Natural killer cell (primary cell): ENCODE results near the gene TMEM69. TPM values are rescaled to one million over a fixed set of nuclear protein-coding genes. Genes with fewer than 3 reads are reported as not detected.
A peak's percentile ranks its signal among the peaks of the same experiment; 100 is the strongest.

Experiments used
- ATAC-seq, 3 donors: fragments of 150-1000 bp in 2 of 3; fragments of 200-7000 bp in 1 of 3; cut with Tn5 transposase; 1 replicate in 1 of 3; 2 replicates in 2 of 3; pipeline ENCODE4 v1.10.0; 2021; ENCODE audit warnings: mild to moderate bottlenecking in 2 of 3, moderate library complexity in 2 of 3
- DNase-seq, 2 donors: peaks; one replicate each; pipeline versions ENCODE4 v3.0.0 to v3.0.0-alpha.2; 2013 to 2021; ENCODE audit warnings: mixed read lengths in 1 of 2
- H3K27ac ChIP-seq: one replicate; pipeline ENCODE4 v1.5.1; 2013; ENCODE audit warnings: mild to moderate bottlenecking, low read length
- H3K27me3 ChIP-seq: one replicate; pipeline ENCODE4 v1.6.1; 2013; ENCODE audit warnings: low read length; ENCODE audit not compliant: control insufficient read depth, insufficient read depth
- H3K36me3 ChIP-seq: one replicate; pipeline ENCODE4 v1.6.1; 2013; ENCODE audit warnings: low read length; ENCODE audit not compliant: control insufficient read depth, insufficient read depth
- H3K4me1 ChIP-seq: one replicate; pipeline ENCODE4 v1.6.1; 2013; ENCODE audit warnings: low read length; ENCODE audit not compliant: control insufficient read depth, insufficient read depth
- H3K4me3 ChIP-seq: one replicate; pipeline ENCODE4 v1.5.1; 2013; ENCODE audit warnings: low read length
- H3K9me3 ChIP-seq: one replicate; pipeline ENCODE4 v1.6.1; 2013; ENCODE audit warnings: low read length; ENCODE audit not compliant: control insufficient read depth, insufficient read depth
- H3K27ac Mint-ChIP-seq, 2 donors: one replicate each; pipeline ENCODE4 v1.8.0; 2022; ENCODE audit warnings: mild to moderate bottlenecking in 2 of 2, mixed read lengths in 2 of 2, moderate library complexity in 1 of 2
- H3K27me3 Mint-ChIP-seq, 2 donors: one replicate each; pipeline ENCODE4 v1.8.0; 2022; ENCODE audit warnings: low read depth in 2 of 2, mixed read lengths in 2 of 2
- H3K36me3 Mint-ChIP-seq: one replicate; pipeline ENCODE4 v1.8.0; 2022; ENCODE audit warnings: mixed read lengths
- H3K4me1 Mint-ChIP-seq, 2 donors: one replicate each; pipeline ENCODE4 v1.8.0; 2022; ENCODE audit warnings: mixed read lengths in 2 of 2
- H3K4me3 Mint-ChIP-seq: one replicate; pipeline ENCODE4 v1.8.0; 2022; ENCODE audit warnings: mild to moderate bottlenecking, moderate library complexity, mixed read lengths
- H3K9me3 Mint-ChIP-seq, 2 donors: one replicate each; pipeline ENCODE4 v1.8.0; 2022; ENCODE audit warnings: mixed read lengths in 2 of 2
- WGBS: methylation state at CpG from one replicate; pipeline ENCODE4 v1.1.7; 2013; ENCODE audit warnings: missing lambda C conversion rate; ENCODE audit not compliant: insufficient coverage; 5-methylcytosine and 5-hydroxymethylcytosine counted together
- intact Hi-C: fragments of 100-400 bp; cut with micrococcal nuclease; formaldehyde crosslinking; loops from one replicate; pipeline ENCODE4 v1.14.2; 2022
- total RNA-seq, 4 donors: library from RNA; stranded (reverse); fragments of 120-200 nt in 1 of 4; gene quantifications; one replicate each; pipeline versions ENCODE4 v1.2.3 to v1.2.4, GENCODE V29; 2013 to 2022
- TF ChIP-seq, protein P1 (sequence below): fragments of 200-600 bp; IDR thresholded peaks from one replicate; pipeline ENCODE4 v1.8.0; 2022; ENCODE audit warnings: antibody characterized with exemption

The TMEM69 gene
- total RNA-seq, 3 donors from 2014 or later (not counting 1 experiment from before 2014, with no cell fraction given), result 8.8 to 14.2 (median 9.3) TPM

GRCh38 chr1:45659222-45659621 is 28.8 kb upstream of the TMEM69 start:
- WGBS, result 100% methylated on average over 2 of the region's 2 CpGs
- Histone ChIP-seq H3K4me3 (no peak overlapping the region), H3K9me3 (no peaks in the 10 kb centered on the region), H3K27me3 (no peaks in the 10 kb centered on the region), H3K27ac (no peak overlapping the region), H3K36me3 (peaks cover 65% of the 10 kb centered on the region), H3K4me1 (no peaks in the 10 kb centered on the region)
- TF ChIP-seq, protein P1, sequence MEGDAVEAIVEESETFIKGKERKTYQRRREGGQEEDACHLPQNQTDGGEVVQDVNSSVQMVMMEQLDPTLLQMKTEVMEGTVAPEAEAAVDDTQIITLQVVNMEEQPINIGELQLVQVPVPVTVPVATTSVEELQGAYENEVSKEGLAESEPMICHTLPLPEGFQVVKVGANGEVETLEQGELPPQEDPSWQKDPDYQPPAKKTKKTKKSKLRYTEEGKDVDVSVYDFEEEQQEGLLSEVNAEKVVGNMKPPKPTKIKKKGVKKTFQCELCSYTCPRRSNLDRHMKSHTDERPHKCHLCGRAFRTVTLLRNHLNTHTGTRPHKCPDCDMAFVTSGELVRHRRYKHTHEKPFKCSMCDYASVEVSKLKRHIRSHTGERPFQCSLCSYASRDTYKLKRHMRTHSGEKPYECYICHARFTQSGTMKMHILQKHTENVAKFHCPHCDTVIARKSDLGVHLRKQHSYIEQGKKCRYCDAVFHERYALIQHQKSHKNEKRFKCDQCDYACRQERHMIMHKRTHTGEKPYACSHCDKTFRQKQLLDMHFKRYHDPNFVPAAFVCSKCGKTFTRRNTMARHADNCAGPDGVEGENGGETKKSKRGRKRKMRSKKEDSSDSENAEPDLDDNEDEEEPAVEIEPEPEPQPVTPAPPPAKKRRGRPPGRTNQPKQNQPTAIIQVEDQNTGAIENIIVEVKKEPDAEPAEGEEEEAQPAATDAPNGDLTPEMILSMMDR, result no peak
- DNase-seq (no peak), ATAC-seq (no peak)
- H3K36me3 Mint-ChIP-seq, result no peaks in the 10 kb centered on the region
- H3K9me3 Mint-ChIP-seq, result no peaks in the 10 kb centered on the region
- intact Hi-C loops, result no loop called here
- no peaks in the 10 kb centered on the region for H3K27me3 Mint-ChIP-seq
- H3K4me3 Mint-ChIP-seq, result no peak overlapping the region
- no peak overlapping the region for H3K27ac Mint-ChIP-seq
- peaks cover 15 to 23% of the 10 kb centered on the region in 2 donors for H3K4me1 Mint-ChIP-seq

- Mint-ChIP-seq H3K4me3 (no peak overlapping the region), H3K4me1 (peaks cover 21 to 28% of the 10 kb centered on the region in 2 donors), H3K36me3 (no peaks in the 10 kb centered on the region), H3K27ac (no peak overlapping the region), H3K27me3 (no peaks in the 10 kb centered on the region), H3K9me3 (no peaks in the 10 kb centered on the region)
- ATAC-seq, result no peak
- Histone ChIP-seq H3K27ac (no peak overlapping the region), H3K4me3 (no peak overlapping the region), H3K4me1 (no peaks in the 10 kb centered on the region), H3K27me3 (no peaks in the 10 kb centered on the region), H3K9me3 (no peaks in the 10 kb centered on the region), H3K36me3 (peaks cover 54% of the 10 kb centered on the region)
- intact Hi-C loops, result no loop called here
- no peak for DNase-seq
- 100% methylated on average over 1 of the region's 2 CpGs for WGBS
- TF ChIP-seq, protein P1, result no peak
Measured at GRCh38 chr1:45660336-45660735, 27.6 kb upstream of the TMEM69 start.

- Mint-ChIP-seq H3K4me1 (peaks cover 58 to 70% of the 10 kb centered on the region in 2 donors), H3K27me3 (no peaks in the 10 kb centered on the region), H3K4me3 (no peak overlapping the region), H3K27ac (peak overlapping the region in 1 of 2 donors; percentile 17), H3K9me3 (no peaks in the 10 kb centered on the region), H3K36me3 (no peaks in the 10 kb centered on the region)
- Histone ChIP-seq H3K27me3 (no peaks in the 10 kb centered on the region), H3K36me3 (peaks cover 3% of the 10 kb centered on the region), H3K4me3 (no peak overlapping the region), H3K9me3 (no peaks in the 10 kb centered on the region), H3K27ac (no peak overlapping the region), H3K4me1 (peaks cover 4% of the 10 kb centered on the region)
- WGBS, result 92% methylated on average over 1 of the region's 2 CpGs
- TF ChIP-seq, protein P1, result no peak
- DNase-seq (no peak), ATAC-seq (no peak)
- intact Hi-C loops, result no loop called here
Measured at GRCh38 chr1:45666836-45667235, 21.1 kb upstream of the TMEM69 start.

GRCh38 chr1:45667321-45668111 is 20.5 kb upstream of the TMEM69 start:
- H3K27ac ChIP-seq, result no peak overlapping the region
- Mint-ChIP-seq H3K36me3 (no peaks in the 10 kb centered on the region), H3K4me3 (no peak overlapping the region), H3K4me1 (peaks cover 55 to 67% of the 10 kb centered on the region in 2 donors), H3K27ac (peak overlapping the region; percentile 9 to 17), H3K9me3 (no peaks in the 10 kb centered on the region), H3K27me3 (no peaks in the 10 kb centered on the region)
- intact Hi-C loops, result no loop called here
- DNase-seq (no peak), ATAC-seq (no peak)
- H3K9me3 ChIP-seq, result no peaks in the 10 kb centered on the region
- 94% methylated on average over 8 of the region's 8 CpGs for WGBS
- H3K4me1 ChIP-seq, result peaks cover 4% of the 10 kb centered on the region
- H3K27me3 ChIP-seq, result no peaks in the 10 kb centered on the region
- peaks cover 3% of the 10 kb centered on the region for H3K36me3 ChIP-seq
- no peak overlapping the region for H3K4me3 ChIP-seq
- TF ChIP-seq, protein P1, result no peak
